Thyroid gland (tissue), 4 donors: Measurements from ENCODE around the gene SMAD3. TPM values are rescaled to one million over a fixed set of nuclear protein-coding genes. Genes with fewer than 3 reads are reported as not detected.

Experiments
- DNase-seq, 2 donors: peaks; one replicate each; pipeline ENCODE4 v3.0.0-alpha.2; 2019
- H3K27ac ChIP-seq, 3 donors: fragments of 200-600 bp; sonication (generic); 1 replicate in 2 of 3; 2 replicates in 1 of 3; pipeline ENCODE4 v1.5.1; 2016 to 2019; ENCODE audit warnings: mild to moderate bottlenecking in 1 of 3, moderate library complexity in 1 of 3
- H3K27me3 ChIP-seq: fragments of 200-600 bp; sonication (generic); one replicate; pipeline ENCODE4 v1.5.1; 2019
- H3K36me3 ChIP-seq, 2 donors: fragments of 200-600 bp; sonication (generic); one replicate each; pipeline ENCODE4 v1.5.1; 2016 to 2019
- H3K4me1 ChIP-seq, 2 donors: fragments of 200-600 bp; sonication (generic); one replicate each; pipeline ENCODE4 v1.5.1; 2017 to 2019
- H3K4me3 ChIP-seq, 3 donors: fragments of 200-600 bp; sonication (generic); replicated peaks in 1 of 3; 1 replicate in 2 of 3; 2 replicates in 1 of 3; pipeline ENCODE4 v1.5.1; 2016; ENCODE audit warnings: mild to moderate bottlenecking in 1 of 3
- H3K9me3 ChIP-seq: fragments of 200-600 bp; sonication (generic); one replicate; pipeline ENCODE4 v1.5.1; 2017
- CTCF ChIP-seq, 6 experiments: fragments of 200-600 bp in 3 of 6; fragments of 450-650 bp in 3 of 6; sonication (generic) in 3 of 6; IDR thresholded peaks; one replicate each; pipeline ENCODE4 v1.5.1; 2016 to 2019; ENCODE audit warnings: antibody characterized with exemption in 6 of 6, mild to moderate bottlenecking in 2 of 6, inconsistent platforms in 1 of 6, moderate library complexity in 1 of 6
- POLR2A ChIP-seq, 2 donors: fragments of 450-650 bp; IDR thresholded peaks; one replicate each; pipeline ENCODE4 v1.6.1; 2017; ENCODE audit warnings: antibody characterized with exemption in 2 of 2, mild to moderate bottlenecking in 2 of 2, moderate library complexity in 1 of 2
- WGBS, 2 donors: methylation state at CpG; one replicate each; pipeline ENCODE4 v1.1.5; 2017; 5-methylcytosine and 5-hydroxymethylcytosine counted together
- intact Hi-C: fragments of 100-400 bp; cut with DNase I; formaldehyde crosslinking; loops from one replicate; pipeline ENCODE4 v1.15.1; 2023
- total RNA-seq, 4 donors: library from RNA; depleted of rRNA; stranded (reverse); fragments of >200 nt; gene quantifications; one replicate each; pipeline ENCODE4 v1.2.3, GENCODE V29; 2016

SMAD3 gene
- total RNA-seq, 4 donors from 2014 or later = 33.6 to 66.5 (median 47.3) TPM

- H3K36me3 ChIP-seq = peaks cover 10 to 38% of the 10 kb centered on the region in 2 donors
- no peak for DNase-seq
These were observed 101.0 kb downstream of the SMAD3 start for GRCh38 chr15:67166280-67167009.

GRCh38 chr15:67167091-67167490 is 101.7 kb downstream of the SMAD3 start:
- Histone ChIP-seq H3K4me3 (no peak overlapping the region), H3K27me3 (no peaks in the 10 kb centered on the region), H3K4me1 (peaks cover 35 to 42% of the 10 kb centered on the region in 2 donors), H3K36me3 (peaks cover 10 to 38% of the 10 kb centered on the region in 2 donors), H3K9me3 (no peaks in the 10 kb centered on the region), H3K27ac (no peak overlapping the region)
- 95 to 96% methylated on average over 3 to 4 of the region's 4 CpGs for WGBS, 2 donors
- TF ChIP-seq POLR2A (IDR thresholded peaks at IDR 0.05) = no peak
- TF ChIP-seq CTCF (IDR thresholded peaks at IDR 0.05) = no peak
- intact Hi-C loops = no loop called here
- no peak for DNase-seq

More at GRCh38 chr15:67166280-67167009, 101.0 kb downstream of the SMAD3 start:
- H3K9me3 ChIP-seq = no peaks in the 10 kb centered on the region
- intact Hi-C loops = no loop called here
- TF ChIP-seq CTCF (IDR thresholded peaks at IDR 0.05) = no peak
- H3K4me1 ChIP-seq = peaks cover 36 to 44% of the 10 kb centered on the region in 2 donors
- no peak overlapping the region for H3K4me3 ChIP-seq
- no peaks in the 10 kb centered on the region for H3K27me3 ChIP-seq
- WGBS, 2 donors = 84 to 86% methylated on average over 13 of the region's 13 CpGs
- H3K27ac ChIP-seq = peak overlapping the region in 2 of 3 donors; percentile 67 to 79

- no peak for TF ChIP-seq POLR2A (IDR thresholded peaks at IDR 0.05)
- no peak for TF ChIP-seq CTCF (IDR thresholded peaks at IDR 0.05)
- Histone ChIP-seq H3K27me3 (no peaks in the 10 kb centered on the region), H3K27ac (no peak overlapping the region), H3K9me3 (no peaks in the 10 kb centered on the region), H3K36me3 (peaks cover 10 to 38% of the 10 kb centered on the region in 2 donors), H3K4me3 (no peak overlapping the region), H3K4me1 (peaks cover 32 to 33% of the 10 kb centered on the region in 2 donors)
- WGBS, 2 donors = 97 to 99% methylated on average over 6 of the region's 6 CpGs
- DNase-seq = no peak
- intact Hi-C loops = no loop called here
These were observed 103.3 kb downstream of the SMAD3 start for GRCh38 chr15:67168694-67169093.

- Histone ChIP-seq H3K9me3 (no peaks in the 10 kb centered on the region), H3K36me3 (peaks cover 10 to 33% of the 10 kb centered on the region in 2 donors), H3K4me3 (no peak overlapping the region), H3K27ac (peak overlapping the region in 1 of 3 donors; percentile 59), H3K27me3 (no peaks in the 10 kb centered on the region), H3K4me1 (peaks cover 26 to 27% of the 10 kb centered on the region in 2 donors)
- intact Hi-C loops = no loop called here
- WGBS, 2 donors = 76 to 79% methylated on average over 12 of the region's 12 CpGs
- TF ChIP-seq POLR2A (IDR thresholded peaks at IDR 0.05) = no peak
- TF ChIP-seq CTCF (IDR thresholded peaks at IDR 0.05) = no peak
- no peak for DNase-seq
These were observed 104.9 kb downstream of the SMAD3 start for GRCh38 chr15:67170143-67170925.

GRCh38 chr15:67171471-67171870 is 106.1 kb downstream of the SMAD3 start:
- 38 to 61% methylated on average over 4 of the region's 4 CpGs for WGBS, 2 donors
- Histone ChIP-seq H3K27ac (peak overlapping the region in 2 of 3 donors; percentile 39 to 63), H3K9me3 (no peaks in the 10 kb centered on the region), H3K4me3 (no peak overlapping the region), H3K27me3 (no peaks in the 10 kb centered on the region), H3K4me1 (peaks cover 35 to 38% of the 10 kb centered on the region in 2 donors), H3K36me3 (peaks cover 10 to 24% of the 10 kb centered on the region in 2 donors)
- intact Hi-C loops = no loop called here
- TF ChIP-seq POLR2A (IDR thresholded peaks at IDR 0.05) (no peak), CTCF (IDR thresholded peaks at IDR 0.05) (no peak)
- DNase-seq = no peak
